CD14-positive monocyte (primary cell): Measurements from ENCODE around the gene ADAMTS17. TPM values are rescaled to one million over a fixed set of nuclear protein-coding genes. Genes with fewer than 3 reads are reported as not detected.

Source experiments
- DNase-seq, 3 donors: peaks; one replicate each; pipeline ENCODE4 v3.0.0-alpha.2; 2011 to 2022
- H2AFZ ChIP-seq: 2 replicates; pipeline ENCODE4 v1.6.0; 2012; ENCODE audit warnings: mild to moderate bottlenecking, low read depth, low read length, inconsistent platforms; ENCODE audit not compliant: insufficient read depth, poor library complexity, severe bottlenecking
- H3K27ac ChIP-seq, 2 donors: 1 replicate in 1 of 2; 2 replicates in 1 of 2; pipeline ENCODE4 v1.5.1; 2012 to 2013; ENCODE audit warnings: low read length in 2 of 2, control low read depth in 1 of 2, inconsistent platforms in 1 of 2, low read depth in 1 of 2, mild to moderate bottlenecking in 1 of 2
- H3K27me3 ChIP-seq, 2 donors: one replicate each; pipeline versions ENCODE4 v1.6.0 to v1.6.1; 2011 to 2013; ENCODE audit warnings: low read length in 2 of 2; ENCODE audit not compliant: control insufficient read depth in 2 of 2, insufficient read depth in 2 of 2
- H3K36me3 ChIP-seq, 2 donors: replicated peaks in 1 of 2; 1 replicate in 1 of 2; 2 replicates in 1 of 2; pipeline versions ENCODE4 v1.5.1 to v1.6.1; 2012 to 2013; ENCODE audit warnings: low read length in 2 of 2, control low read depth in 1 of 2, inconsistent platforms in 1 of 2, mild to moderate bottlenecking in 1 of 2; ENCODE audit not compliant: insufficient read depth in 2 of 2, control insufficient read depth in 1 of 2
- H3K4me1 ChIP-seq, 2 donors: 1 replicate in 1 of 2; 2 replicates in 1 of 2; pipeline versions ENCODE4 v1.5.1 to v1.6.1; 2012 to 2013; ENCODE audit warnings: low read length in 2 of 2, control low read depth in 1 of 2, inconsistent platforms in 1 of 2, mild to moderate bottlenecking in 1 of 2, moderate library complexity in 1 of 2; ENCODE audit not compliant: insufficient read depth in 2 of 2, control insufficient read depth in 1 of 2
- H3K4me2 ChIP-seq: replicated peaks from 2 replicates; pipeline ENCODE3; 2012; ENCODE audit warnings: low read length, moderate library complexity, mild to moderate bottlenecking; ENCODE audit not compliant: poor library complexity, severe bottlenecking; ENCODE audit errors: extremely low read depth
- H3K4me3 ChIP-seq, 3 experiments: fragments of 200-600 bp in 1 of 3; sonication (generic) in 1 of 3; replicated peaks in 1 of 3; 1 replicate in 2 of 3; 2 replicates in 1 of 3; pipeline ENCODE4 v1.5.1; 2011 to 2013; ENCODE audit warnings: low read length in 3 of 3, mild to moderate bottlenecking in 3 of 3, control low read depth in 2 of 3, low read depth in 2 of 3, inconsistent platforms in 1 of 3, moderate library complexity in 1 of 3
- H3K79me2 ChIP-seq: 2 replicates; pipeline ENCODE4 v1.6.0; 2012; ENCODE audit warnings: mild to moderate bottlenecking, control low read depth, inconsistent platforms, low read length, moderate library complexity; ENCODE audit not compliant: insufficient read depth
- H3K9ac ChIP-seq: 2 replicates; pipeline ENCODE4 v1.6.0; 2017; ENCODE audit warnings: low read length, mild to moderate bottlenecking; ENCODE audit not compliant: insufficient read depth, poor library complexity, severe bottlenecking
- H3K9me3 ChIP-seq, 2 donors: replicated peaks in 1 of 2; 1 replicate in 1 of 2; 2 replicates in 1 of 2; pipeline versions ENCODE4 v1.5.1 to v1.6.1; 2012 to 2013; ENCODE audit warnings: low read length in 2 of 2, control low read depth in 1 of 2; ENCODE audit not compliant: control insufficient read depth in 1 of 2, insufficient read depth in 1 of 2
- H4K20me1 ChIP-seq: 2 replicates; pipeline ENCODE4 v1.6.0; 2012; ENCODE audit warnings: mild to moderate bottlenecking, low read length, control low read depth, moderate library complexity; ENCODE audit not compliant: insufficient read depth
- H3K27ac Mint-ChIP-seq, 7 donors: one replicate each; pipeline ENCODE4 v1.8.0; 2020; ENCODE audit warnings: mild to moderate bottlenecking in 7 of 7, mixed read lengths in 7 of 7, moderate library complexity in 6 of 7, inconsistent platforms in 2 of 7
- H3K27me3 Mint-ChIP-seq, 3 donors: one replicate each; pipeline ENCODE4 v1.8.0; 2021 to 2022; ENCODE audit warnings: low read depth in 3 of 3, mild to moderate bottlenecking in 3 of 3, mixed read lengths in 3 of 3, moderate library complexity in 3 of 3, inconsistent platforms in 1 of 3
- H3K36me3 Mint-ChIP-seq, 2 donors: one replicate each; pipeline ENCODE4 v1.8.0; 2020; ENCODE audit warnings: mixed read lengths in 2 of 2, inconsistent platforms in 1 of 2, mild to moderate bottlenecking in 1 of 2
- H3K4me1 Mint-ChIP-seq: one replicate; pipeline ENCODE4 v1.8.0; 2020; ENCODE audit warnings: mild to moderate bottlenecking, mixed read lengths
- H3K4me3 Mint-ChIP-seq, 2 donors: one replicate each; pipeline ENCODE4 v1.8.0; 2020; ENCODE audit warnings: mild to moderate bottlenecking in 2 of 2, mixed read lengths in 2 of 2, moderate library complexity in 1 of 2
- H3K9me3 Mint-ChIP-seq, 7 donors: one replicate each; pipeline ENCODE4 v1.8.0; 2020 to 2022; ENCODE audit warnings: mixed read lengths in 7 of 7, mild to moderate bottlenecking in 6 of 7, moderate library complexity in 6 of 7, inconsistent platforms in 2 of 7
- WGBS: methylation state at CpG from one replicate; pipeline ENCODE4 v1.1.5; 2013; ENCODE audit warnings: missing lambda C conversion rate; ENCODE audit not compliant: insufficient coverage; 5-methylcytosine and 5-hydroxymethylcytosine counted together
- intact Hi-C, 2 donors: fragments of 100-400 bp; cut with micrococcal nuclease; formaldehyde crosslinking; loops; one replicate each; pipeline versions ENCODE4 v1.15.0 to v1.15.1; 2023
- polyA plus RNA-seq, 3 donors: library from polyadenylated mRNA; depleted of rRNA in 1 of 3; unstranded in 2 of 3; stranded (reverse) in 1 of 3; fragments of 300-500 nt in 2 of 3; fragments of >200 nt in 1 of 3; fragmentation: Illumina TruSeq in 2 of 3; gene quantifications; 1 replicate in 2 of 3; 2 replicates in 1 of 3; pipeline ENCODE4 v1.2.3, GENCODE V29; 2012 to 2021
- TF ChIP-seq, protein P1 (sequence below): fragments of 200-600 bp; IDR thresholded peaks from one replicate; pipeline ENCODE4 v1.8.0; 2022; ENCODE audit warnings: antibody characterized with exemption, mild to moderate bottlenecking

ADAMTS17 gene
- polyA plus RNA-seq, 3 donors, result 0.03 to 0.25 TPM; not detected in 1

DNA sequence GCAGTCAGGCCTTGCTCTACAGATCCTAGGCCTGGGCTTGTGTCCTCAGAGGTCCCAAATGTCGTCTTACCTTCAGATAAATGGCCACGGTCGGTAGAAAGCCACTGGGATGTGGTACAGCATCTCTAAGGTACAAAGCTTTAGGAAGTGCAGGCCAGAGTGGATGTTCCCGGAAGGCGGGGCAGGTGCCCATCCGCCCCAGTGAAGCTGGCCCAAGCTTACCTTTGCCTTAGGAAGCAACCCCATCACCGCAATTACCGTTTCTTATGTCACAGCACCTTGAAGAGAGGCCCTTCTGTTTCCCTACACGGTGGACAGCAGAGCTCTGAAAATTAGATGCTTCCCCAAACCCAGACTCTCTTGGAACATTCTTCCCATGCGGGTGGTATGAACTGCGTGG, 368.4 kb downstream of the ADAMTS17 start:
- Histone ChIP-seq H2AFZ (no peak overlapping the region), H3K36me3 (no peaks in the 10 kb centered on the region), H3K9ac (no peak overlapping the region), H3K9me3 (no peaks in the 10 kb centered on the region), H3K79me2 (no peaks in the 10 kb centered on the region), H3K27ac (no peak overlapping the region), H3K27me3 (no peaks in the 10 kb centered on the region), H3K4me3 (no peak overlapping the region), H3K4me1 (no peaks in the 10 kb centered on the region), H3K4me2 (no peak overlapping the region), H4K20me1 (no peaks in the 10 kb centered on the region)
- 94% methylated on average over 9 of the region's 11 CpGs for WGBS
- intact Hi-C loops, result no loop called here
- Mint-ChIP-seq H3K36me3 (no peaks in the 10 kb centered on the region), H3K27me3 (peaks cover 2 to 5% (median 4%) of the 10 kb centered on the region in 3 donors), H3K27ac (no peak overlapping the region), H3K9me3 (peaks cover 0 to 9% (median 0%) of the 10 kb centered on the region in 7 donors), H3K4me1 (no peaks in the 10 kb centered on the region), H3K4me3 (no peak overlapping the region)
- no peak for DNase-seq
- TF ChIP-seq, protein P1, sequence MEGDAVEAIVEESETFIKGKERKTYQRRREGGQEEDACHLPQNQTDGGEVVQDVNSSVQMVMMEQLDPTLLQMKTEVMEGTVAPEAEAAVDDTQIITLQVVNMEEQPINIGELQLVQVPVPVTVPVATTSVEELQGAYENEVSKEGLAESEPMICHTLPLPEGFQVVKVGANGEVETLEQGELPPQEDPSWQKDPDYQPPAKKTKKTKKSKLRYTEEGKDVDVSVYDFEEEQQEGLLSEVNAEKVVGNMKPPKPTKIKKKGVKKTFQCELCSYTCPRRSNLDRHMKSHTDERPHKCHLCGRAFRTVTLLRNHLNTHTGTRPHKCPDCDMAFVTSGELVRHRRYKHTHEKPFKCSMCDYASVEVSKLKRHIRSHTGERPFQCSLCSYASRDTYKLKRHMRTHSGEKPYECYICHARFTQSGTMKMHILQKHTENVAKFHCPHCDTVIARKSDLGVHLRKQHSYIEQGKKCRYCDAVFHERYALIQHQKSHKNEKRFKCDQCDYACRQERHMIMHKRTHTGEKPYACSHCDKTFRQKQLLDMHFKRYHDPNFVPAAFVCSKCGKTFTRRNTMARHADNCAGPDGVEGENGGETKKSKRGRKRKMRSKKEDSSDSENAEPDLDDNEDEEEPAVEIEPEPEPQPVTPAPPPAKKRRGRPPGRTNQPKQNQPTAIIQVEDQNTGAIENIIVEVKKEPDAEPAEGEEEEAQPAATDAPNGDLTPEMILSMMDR, result no peak

DNA sequence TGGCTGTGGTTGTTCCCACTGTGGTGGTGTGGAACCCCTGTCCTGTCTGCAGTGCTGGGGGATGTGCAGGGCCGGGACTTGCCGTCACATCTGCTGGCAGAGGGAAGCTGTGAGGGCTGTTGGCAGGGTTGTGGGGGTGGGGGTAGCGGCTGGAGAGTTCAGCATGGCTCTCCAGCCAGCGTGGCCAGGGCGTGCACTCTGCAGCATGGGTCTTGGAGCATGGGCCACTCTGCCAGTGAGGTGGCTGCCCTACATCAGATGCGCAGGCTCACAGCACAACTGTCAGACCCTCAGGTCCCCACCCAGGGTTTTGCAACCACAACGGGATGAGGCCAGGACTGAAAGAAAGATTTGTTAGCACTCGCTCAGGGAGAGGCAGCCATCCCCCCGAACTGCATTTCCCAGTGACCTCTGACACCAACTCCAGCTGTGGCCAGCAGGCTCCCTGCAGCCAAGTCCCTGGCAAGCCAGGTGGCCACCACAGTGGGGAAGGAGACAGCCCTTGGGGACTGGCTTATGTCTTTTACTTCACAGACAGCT, 370.8 kb downstream of the ADAMTS17 start:
- intact Hi-C loops, result no loop called here
- H3K36me3 ChIP-seq, result no peaks in the 10 kb centered on the region
- no peaks in the 10 kb centered on the region for H3K79me2 ChIP-seq
- TF ChIP-seq, protein P1, result no peak
- H3K4me3 ChIP-seq, result no peak overlapping the region
- no peak overlapping the region for H3K9ac ChIP-seq
- H3K4me3 Mint-ChIP-seq, result no peak overlapping the region
- H3K4me1 Mint-ChIP-seq, result no peaks in the 10 kb centered on the region
- peak overlapping the region in 1 of 7 donors; percentile 52 for H3K27ac Mint-ChIP-seq
- no peak overlapping the region for H3K27ac ChIP-seq
- peaks cover 2 to 5% (median 3%) of the 10 kb centered on the region in 3 donors for H3K27me3 Mint-ChIP-seq
- H3K4me2 ChIP-seq, result no peak overlapping the region
- DNase-seq, result no peak
- H3K4me1 ChIP-seq, result no peaks in the 10 kb centered on the region
- H4K20me1 ChIP-seq, result no peaks in the 10 kb centered on the region
- H3K36me3 Mint-ChIP-seq, result no peaks in the 10 kb centered on the region
- H3K9me3 ChIP-seq, result no peaks in the 10 kb centered on the region
- WGBS, result 87% methylated on average over 6 of the region's 9 CpGs
- no peak overlapping the region for H2AFZ ChIP-seq
- H3K27me3 ChIP-seq, result no peaks in the 10 kb centered on the region
- peaks cover 0 to 9% (median 0%) of the 10 kb centered on the region in 7 donors for H3K9me3 Mint-ChIP-seq
